T-cell (primary cell): ENCODE measurements around the gene PIK3R6. TPM values are rescaled to one million over a fixed set of nuclear protein-coding genes. Genes with fewer than 3 reads are reported as not detected.

Experiments used
- ATAC-seq, 4 experiments: fragments of 200-7000 bp in 3 of 4; fragments of 150-1000 bp in 1 of 4; cut with Tn5 transposase; replicated peaks in 1 of 4; 1 replicate in 3 of 4; 2 replicates in 1 of 4; pipeline ENCODE4 v1.10.0; 2021; ENCODE audit warnings: moderate library complexity in 3 of 4, mild to moderate bottlenecking in 2 of 4, moderate number of reproducible peaks in 1 of 4
- CTCF ChIA-PET, 2 donors: fragments of 300-600 bp; sonication (Branson Sonifier 250); formaldehyde crosslinking; loops; one replicate each; lab custom pipeline; 2022; ENCODE audit warnings: antibody characterized with exemption in 2 of 2; lab: Charles Lee
- POLR2A ChIA-PET, 2 donors: fragments of 300-600 bp; sonication (Branson Sonifier 250); formaldehyde crosslinking; loops; one replicate each; lab custom pipeline; 2022; ENCODE audit warnings: antibody characterized with exemption in 2 of 2; lab: Charles Lee
- DNase-seq, 35 experiments: peaks; one replicate each; pipeline versions ENCODE4 v3.0.0 to v3.0.0-alpha.2; 2013 to 2023
- H3K27ac ChIP-seq: one replicate; pipeline ENCODE4 v1.5.1; 2013; ENCODE audit warnings: low read length
- H3K27me3 ChIP-seq, 2 experiments: replicated peaks in 1 of 2; 1 replicate in 1 of 2; 2 replicates in 1 of 2; pipeline versions ENCODE4 v1.6.1 to v1.7.0; 2013; ENCODE audit warnings: low read length in 1 of 2, mixed read lengths in 1 of 2; ENCODE audit not compliant: control insufficient read depth in 2 of 2, insufficient read depth in 2 of 2; ENCODE audit errors: extremely low read depth in 1 of 2
- H3K36me3 ChIP-seq, 2 donors: 1 replicate in 1 of 2; 2 replicates in 1 of 2; pipeline versions ENCODE4 v1.6.1 to v1.7.0; 2013; ENCODE audit warnings: low read length in 1 of 2; ENCODE audit not compliant: control insufficient read depth in 2 of 2, insufficient read depth in 1 of 2; ENCODE audit errors: extremely low read depth in 1 of 2
- H3K4me1 ChIP-seq, 2 experiments: 1 replicate in 1 of 2; 2 replicates in 1 of 2; pipeline versions ENCODE4 v1.6.1 to v1.7.0; 2013; ENCODE audit warnings: low read length in 2 of 2, mixed read lengths in 1 of 2; ENCODE audit not compliant: insufficient read depth in 2 of 2, control insufficient read depth in 1 of 2; ENCODE audit errors: extremely low read depth in 1 of 2
- H3K4me3 ChIP-seq, 2 donors: 1 replicate in 1 of 2; 2 replicates in 1 of 2; pipeline versions ENCODE4 v1.5.1 to v1.7.0; 2013; ENCODE audit warnings: mild to moderate bottlenecking in 2 of 2, low read length in 1 of 2, moderate library complexity in 1 of 2; ENCODE audit not compliant: control insufficient read depth in 1 of 2; ENCODE audit errors: extremely low read depth in 1 of 2
- H3K9me3 ChIP-seq: 2 replicates; pipeline ENCODE4 v1.7.0; 2013
- H3K27ac Mint-ChIP-seq, 2 donors: one replicate each; pipeline ENCODE4 v1.8.0; 2020 to 2021; ENCODE audit warnings: mild to moderate bottlenecking in 2 of 2, mixed read lengths in 2 of 2
- H3K27me3 Mint-ChIP-seq, 2 donors: one replicate each; pipeline ENCODE4 v1.8.0; 2021 to 2022; ENCODE audit warnings: mixed read lengths in 2 of 2
- H3K36me3 Mint-ChIP-seq: one replicate; pipeline ENCODE4 v1.8.0; 2021; ENCODE audit warnings: mixed read lengths
- H3K4me1 Mint-ChIP-seq, 3 donors: one replicate each; pipeline ENCODE4 v1.8.0; 2020 to 2022; ENCODE audit warnings: mixed read lengths in 3 of 3, mild to moderate bottlenecking in 1 of 3
- H3K4me3 Mint-ChIP-seq, 3 donors: one replicate each; pipeline ENCODE4 v1.8.0; 2020 to 2022; ENCODE audit warnings: mild to moderate bottlenecking in 3 of 3, mixed read lengths in 3 of 3, moderate library complexity in 3 of 3
- H3K9me3 Mint-ChIP-seq, 3 donors: one replicate each; pipeline ENCODE4 v1.8.0; 2020 to 2022; ENCODE audit warnings: mixed read lengths in 3 of 3
- WGBS: methylation state at CpG from one replicate; pipeline ENCODE4 v1.1.5; 2013; ENCODE audit warnings: missing lambda C conversion rate; ENCODE audit not compliant: insufficient coverage; 5-methylcytosine and 5-hydroxymethylcytosine counted together
- total RNA-seq, 35 experiments: library from RNA in 6 of 35; stranded (reverse) in 6 of 35; fragments of 120-200 nt in 1 of 35; gene quantifications; one replicate each; pipeline versions ENCODE4 v1.2.1 to v1.2.4 and lab custom pipeline; 2013 to 2026

Gene PIK3R6
- total RNA-seq, 5 donors from 2014 or later (not counting 1 experiment from before 2014, with no cell fraction given), result 0.53 to 1.4 (median 0.72) TPM

- 67% methylated on average over 6 of the region's 12 CpGs for WGBS
- CTCF ChIA-PET, result interaction anchor here (0.5 to 1.3 kb wide), 3 partner anchors 32 to 343 kb away, joined by 3 to 5 read pairs (median 3); no protein-coding TSS in a partner anchor
- H3K4me1 ChIP-seq, result no peaks in the 10 kb centered on the region
Measured at GRCh38 chr17:8753136-8753975, 114.1 kb downstream of the PIK3R6 start.

More at GRCh38 chr17:8753136-8753975, 114.1 kb downstream of the PIK3R6 start:
- no peaks in the 10 kb centered on the region for H3K9me3 Mint-ChIP-seq
- POLR2A ChIA-PET, result no interaction called here
- Histone ChIP-seq H3K4me3 (no peak overlapping the region), H3K27me3 (peaks cover 0 to 27% of the 10 kb centered on the region in 2 experiments), H3K36me3 (no peaks in the 10 kb centered on the region), H3K27ac (no peak overlapping the region), H3K9me3 (no peaks in the 10 kb centered on the region)
- no peak overlapping the region for H3K27ac Mint-ChIP-seq
- peaks cover 22 to 23% of the 10 kb centered on the region in 2 donors for H3K27me3 Mint-ChIP-seq
- H3K4me1 Mint-ChIP-seq, result peaks cover under 1 to 3% (median under 1%) of the 10 kb centered on the region in 3 donors
- DNase-seq (no peak), ATAC-seq (no peak)
- H3K4me3 Mint-ChIP-seq, result no peak overlapping the region
- no peaks in the 10 kb centered on the region for H3K36me3 Mint-ChIP-seq

Other genes with a start within 250 kb of the PIK3R6 start
- gene MYH10, start 236.9 kb downstream of the PIK3R6 start, total RNA-seq, result 1 to 10 TPM; 1.3 to 2.8 (median 2.1) TPM
- gene CCDC42, start 122.8 kb downstream of the PIK3R6 start, total RNA-seq, result under 1 TPM in 1 of 5 donors, not detected in 4; 0.46 TPM
- not detected for gene SPDYE4, start 109.1 kb downstream of the PIK3R6 start, total RNA-seq
- under 1 TPM in 4 of 5 donors, not detected in 1; 0.13 to 0.32 (median 0.20) TPM for gene MFSD6L, start 68.3 kb downstream of the PIK3R6 start, total RNA-seq
- 100 to 1,000 TPM; 118 to 210 (median 151) TPM for gene PIK3R5, start 98.0 kb upstream of the PIK3R6 start, total RNA-seq
- gene NTN1, start 153.8 kb upstream of the PIK3R6 start, total RNA-seq, result under 1 TPM in 4 of 5 donors, not detected in 1; 0.07 to 0.15 (median 0.12) TPM